ENCODE measurements around the gene SBF2.

Gene SBF2

GRCh38 chr11:9852465-9852864 lies 441.6 kb downstream of the SBF2 start:
- H3K4me3 ChIP-seq (replicated peaks in 1 of 2; ENCODE audit: low read depth in 2 of 2, low read length in 2 of 2) = no peak overlapping the region
- DNase-seq (ENCODE audit: low read depth in 2 of 2) = peak in 1 of 2 donors; percentile 73
- TF ChIP-seq CTCF (IDR thresholded peaks at IDR 0.05; ENCODE audit: low read depth, low read length) = no peak

- peak; percentile 77 to 93 for DNase-seq (ENCODE audit: low read depth in 2 of 2)
- no peak for TF ChIP-seq CTCF (IDR thresholded peaks at IDR 0.05; ENCODE audit: low read depth, low read length)
- no peak overlapping the region for H3K4me3 ChIP-seq (replicated peaks in 1 of 2; ENCODE audit: low read depth in 2 of 2, low read length in 2 of 2)
Measured at GRCh38 chr11:9851366-9851765, 442.7 kb downstream of the SBF2 start.

- peak; percentile 45 to 55 for DNase-seq (ENCODE audit: low read depth in 2 of 2)
- TF ChIP-seq CTCF (IDR thresholded peaks at IDR 0.05; ENCODE audit: low read depth, low read length) = no peak
- H3K4me3 ChIP-seq (replicated peaks in 1 of 2; ENCODE audit: low read depth in 2 of 2, low read length in 2 of 2) = no peak overlapping the region
Measured at GRCh38 chr11:9850224-9850895, 443.7 kb downstream of the SBF2 start.

GRCh38 chr11:9849389-9849788 lies 444.6 kb downstream of the SBF2 start:
- H3K4me3 ChIP-seq (replicated peaks in 1 of 2; ENCODE audit: low read depth in 2 of 2, low read length in 2 of 2) = no peak overlapping the region
- TF ChIP-seq CTCF (IDR thresholded peaks at IDR 0.05; ENCODE audit: low read depth, low read length) = no peak
- DNase-seq (ENCODE audit: low read depth in 2 of 2) = no peak

GRCh38 chr11:9847636-9848035 lies 446.4 kb downstream of the SBF2 start:
- no peak for TF ChIP-seq CTCF (IDR thresholded peaks at IDR 0.05; ENCODE audit: low read depth, low read length)
- no peak overlapping the region for H3K4me3 ChIP-seq (replicated peaks in 1 of 2; ENCODE audit: low read depth in 2 of 2, low read length in 2 of 2)
- DNase-seq (ENCODE audit: low read depth in 2 of 2) = peak; percentile 22 to 70

- TF ChIP-seq CTCF (IDR thresholded peaks at IDR 0.05; ENCODE audit: low read depth, low read length) = no peak
- H3K4me3 ChIP-seq (replicated peaks in 1 of 2; ENCODE audit: low read depth in 2 of 2, low read length in 2 of 2) = no peak overlapping the region
- no peak for DNase-seq (ENCODE audit: low read depth in 2 of 2)
Measured at GRCh38 chr11:9842923-9843322, 451.1 kb downstream of the SBF2 start.

All from cardiac fibroblast (primary cell).